NOMO-1 treated with dmso at 0.1 percent for 144 hours (cell line): ENCODE data around the gene TMEM86B.

Experiments used
- DNase-seq: peaks from one replicate; lab custom pipeline; 2025; ENCODE audit not compliant: unreplicated experiment; lab: John Stamatoyannopoulos, UW

Gene TMEM86B

GRCh38 chr19:55257461-55258420 lies 29.2 kb upstream of the TMEM86B start:
- no peak for DNase-seq

GRCh38 chr19:55256562-55257460 lies 28.2 kb upstream of the TMEM86B start:
- no peak for DNase-seq

GRCh38 chr19:55255618-55256423 lies 27.3 kb upstream of the TMEM86B start:
- no peak for DNase-seq

- DNase-seq = no peak
Observed at GRCh38 chr19:55254625-55254977, 26.0 kb upstream of the TMEM86B start.

- peak; percentile 83 for DNase-seq
Observed at GRCh38 chr19:55253842-55254624, 25.5 kb upstream of the TMEM86B start.

- no peak for DNase-seq
Observed at GRCh38 chr19:55252760-55253663, 24.4 kb upstream of the TMEM86B start.

GRCh38 chr19:55251341-55252081 lies 22.9 kb upstream of the TMEM86B start:
- no peak for DNase-seq

GRCh38 chr19:55250262-55251036 lies 21.9 kb upstream of the TMEM86B start:
- DNase-seq = no peak

GRCh38 chr19:55249841-55250240 lies 21.3 kb upstream of the TMEM86B start:
- DNase-seq = no peak

- DNase-seq = no peak
Observed at GRCh38 chr19:55248704-55249103, 20.1 kb upstream of the TMEM86B start.

- no peak for DNase-seq
Observed at GRCh38 chr19:55248166-55248675, 19.7 kb upstream of the TMEM86B start.

GRCh38 chr19:55247621-55248099 lies 19.1 kb upstream of the TMEM86B start:
- no peak for DNase-seq

- DNase-seq = no peak
Observed at GRCh38 chr19:55246462-55247451, 18.2 kb upstream of the TMEM86B start.

GRCh38 chr19:55245236-55245904 lies 16.8 kb upstream of the TMEM86B start:
- no peak for DNase-seq

GRCh38 chr19:55244004-55244680 lies 15.6 kb upstream of the TMEM86B start:
- DNase-seq = no peak
